Muscle layer of colon (tissue), 2 donors: Measurements from ENCODE around the gene ALDH1B1.

Experiments
- H3K27ac ChIP-seq: one replicate; pipeline ENCODE4 v1.7.0; 2013; ENCODE audit warnings: low read depth, mild to moderate bottlenecking, low read length, moderate library complexity
- H3K27me3 ChIP-seq, 2 donors: one replicate each; pipeline ENCODE4 v1.7.0; 2013; ENCODE audit warnings: low read length in 2 of 2, mild to moderate bottlenecking in 2 of 2; ENCODE audit not compliant: insufficient read depth in 2 of 2, control insufficient read depth in 1 of 2
- H3K36me3 ChIP-seq: one replicate; pipeline ENCODE4 v1.7.0; 2013; ENCODE audit warnings: mild to moderate bottlenecking, low read length; ENCODE audit not compliant: insufficient read depth
- H3K4me1 ChIP-seq: one replicate; pipeline ENCODE4 v1.7.0; 2013; ENCODE audit warnings: mild to moderate bottlenecking, low read length; ENCODE audit not compliant: insufficient read depth
- H3K4me3 ChIP-seq, 2 donors: one replicate each; pipeline ENCODE4 v1.7.0; 2013; ENCODE audit warnings: low read length in 2 of 2, low read depth in 1 of 2, mild to moderate bottlenecking in 1 of 2, moderate library complexity in 1 of 2
- H3K9ac ChIP-seq: one replicate; pipeline ENCODE4 v1.7.0; 2013; ENCODE audit warnings: low read length
- H3K9me3 ChIP-seq: one replicate; pipeline ENCODE4 v1.7.0; 2013; ENCODE audit warnings: mild to moderate bottlenecking, low read length
- donor health status: abdominal sarcoma.
- donor health status: Adenocarcinoma of cecum.

Gene ALDH1B1

DNA sequence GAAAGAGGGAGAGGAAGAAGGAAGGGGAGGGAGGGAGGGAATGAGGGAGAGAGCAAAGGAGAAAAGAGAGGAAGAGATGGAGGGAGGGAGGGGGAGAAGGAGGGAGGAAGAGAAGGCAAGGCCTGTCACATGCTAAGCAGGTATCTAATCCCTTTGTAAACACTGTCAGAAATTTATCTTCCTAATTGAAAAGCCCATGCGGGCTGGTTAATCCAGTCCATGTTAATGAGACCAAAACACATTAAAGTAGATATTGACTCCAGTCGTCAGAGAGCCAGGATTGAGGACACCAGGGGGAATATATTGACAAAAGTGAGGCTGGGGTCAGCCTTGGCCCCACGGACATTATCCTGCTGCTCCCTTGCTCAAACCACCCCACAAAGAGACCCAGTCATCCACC, 37.4 kb upstream of the ALDH1B1 start:
- peaks cover 7% of the 10 kb centered on the region for H3K4me1 ChIP-seq
- H3K27me3 ChIP-seq = no peaks in the 10 kb centered on the region
- H3K9me3 ChIP-seq = no peaks in the 10 kb centered on the region
- H3K4me3 ChIP-seq = no peak overlapping the region
- no peaks in the 10 kb centered on the region for H3K36me3 ChIP-seq
- H3K9ac ChIP-seq = no peak overlapping the region
- H3K27ac ChIP-seq = no peak overlapping the region

DNA sequence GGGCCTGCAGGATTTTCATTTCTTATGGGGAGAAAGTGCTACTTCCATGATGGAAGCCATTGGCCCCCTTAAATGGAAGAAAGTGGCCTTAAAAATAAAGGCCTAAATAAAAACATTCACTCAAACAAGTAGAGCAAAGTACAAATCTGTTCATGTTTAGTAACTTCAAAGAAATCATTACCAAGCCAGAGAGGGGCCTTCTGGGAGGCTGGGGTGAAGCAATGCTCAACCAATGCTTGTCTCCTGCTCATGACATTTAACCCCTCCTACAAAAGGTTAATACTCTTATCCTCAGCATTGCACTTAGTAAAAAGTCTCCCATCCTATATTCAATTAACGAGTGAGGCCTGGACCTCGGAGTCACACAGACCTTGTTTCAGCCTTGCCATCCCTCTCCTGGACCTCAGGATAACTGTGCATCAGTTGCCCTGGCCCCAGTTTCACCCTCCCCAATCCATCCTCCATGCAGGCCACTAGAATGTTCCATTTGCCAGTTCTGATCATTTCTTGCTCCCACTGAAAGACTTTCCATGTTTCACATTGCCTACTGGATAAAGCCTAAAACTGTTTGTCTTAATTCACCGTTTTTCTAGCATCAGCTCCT, 36.9 kb upstream of the ALDH1B1 start:
- H3K36me3 ChIP-seq = no peaks in the 10 kb centered on the region
- H3K9ac ChIP-seq = no peak overlapping the region
- peaks cover 7% of the 10 kb centered on the region for H3K4me1 ChIP-seq
- no peaks in the 10 kb centered on the region for H3K27me3 ChIP-seq
- no peak overlapping the region for H3K4me3 ChIP-seq
- no peak overlapping the region for H3K27ac ChIP-seq
- no peaks in the 10 kb centered on the region for H3K9me3 ChIP-seq

DNA sequence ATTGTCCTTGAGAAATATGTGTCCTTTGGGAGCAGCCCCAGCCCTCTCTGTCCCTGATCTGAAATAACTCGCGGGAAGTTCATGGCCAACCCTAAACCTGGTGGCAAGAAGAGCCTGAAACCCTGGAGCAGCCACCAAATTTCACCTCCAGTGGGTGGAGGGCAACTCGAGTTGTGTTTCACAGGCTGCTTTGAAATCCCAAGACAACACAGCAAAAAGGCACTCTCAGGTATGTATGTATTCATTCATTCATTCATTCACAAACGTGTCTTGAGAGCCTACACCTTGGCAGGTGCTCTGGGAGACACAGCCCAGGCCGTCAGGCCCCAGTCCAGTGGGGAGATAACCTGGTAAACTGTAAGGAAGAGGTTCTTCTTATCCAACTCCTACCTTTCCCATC, 35.7 kb upstream of the ALDH1B1 start:
- Histone ChIP-seq H3K9me3 (no peaks in the 10 kb centered on the region), H3K27me3 (no peaks in the 10 kb centered on the region), H3K4me1 (peaks cover 7% of the 10 kb centered on the region), H3K27ac (no peak overlapping the region), H3K36me3 (no peaks in the 10 kb centered on the region), H3K9ac (no peak overlapping the region), H3K4me3 (no peak overlapping the region)

GRCh38 chr9:38357350-38358114, 35.0 kb upstream of the ALDH1B1 start:
- Histone ChIP-seq H3K27ac (no peak overlapping the region), H3K4me3 (no peak overlapping the region), H3K27me3 (no peaks in the 10 kb centered on the region), H3K9ac (no peak overlapping the region), H3K9me3 (no peaks in the 10 kb centered on the region), H3K4me1 (peaks cover 6% of the 10 kb centered on the region), H3K36me3 (no peaks in the 10 kb centered on the region)

DNA sequence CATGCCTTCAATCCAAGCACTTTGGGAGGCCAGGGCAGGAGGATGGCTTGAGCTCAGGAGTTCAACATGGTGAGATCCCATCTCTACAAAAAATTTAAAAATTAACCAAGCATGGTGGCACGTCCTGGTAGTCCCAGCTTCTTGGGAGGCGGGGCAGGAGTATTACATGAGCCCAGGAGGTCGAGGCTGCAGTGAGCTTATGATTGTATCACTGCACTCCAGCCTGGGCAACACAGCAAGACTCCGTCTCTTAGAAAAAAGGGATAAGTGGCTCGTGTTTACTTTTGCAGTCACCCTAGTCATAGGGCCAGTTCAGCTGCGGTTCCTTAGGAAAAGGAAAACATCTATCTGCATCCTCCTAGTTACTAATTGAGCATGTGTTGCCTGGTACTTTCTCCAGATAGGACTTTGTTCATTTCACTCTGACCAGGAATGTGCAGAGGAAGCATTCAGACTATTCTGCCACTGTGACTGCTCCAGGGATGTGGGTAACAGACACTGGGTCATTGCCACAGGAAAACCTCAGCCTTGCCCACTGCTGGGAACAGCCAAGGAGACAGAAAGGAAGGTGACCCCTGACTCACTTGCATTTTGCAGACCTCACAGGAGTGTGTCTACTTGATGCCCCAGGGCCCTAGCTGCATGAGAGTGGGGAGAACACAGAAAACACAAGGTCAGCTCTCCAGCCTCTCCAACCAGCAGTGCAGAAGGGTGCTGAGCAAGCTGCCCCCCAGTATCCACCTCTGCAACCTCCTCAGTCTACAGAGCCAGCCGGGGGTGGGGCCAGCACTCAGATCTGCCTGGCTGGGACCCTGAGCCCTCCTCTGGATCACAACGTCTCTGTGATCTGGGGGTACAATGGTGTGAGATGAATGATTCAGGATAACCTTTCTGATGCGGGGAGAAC, 33.9 kb upstream of the ALDH1B1 start:
- no peak overlapping the region for H3K4me3 ChIP-seq
- H3K27ac ChIP-seq = no peak overlapping the region
- no peaks in the 10 kb centered on the region for H3K9me3 ChIP-seq
- H3K4me1 ChIP-seq = peaks cover 4% of the 10 kb centered on the region
- H3K27me3 ChIP-seq = no peaks in the 10 kb centered on the region
- no peaks in the 10 kb centered on the region for H3K36me3 ChIP-seq
- H3K9ac ChIP-seq = no peak overlapping the region

GRCh38 chr9:38359297-38359653, 33.2 kb upstream of the ALDH1B1 start:
- Histone ChIP-seq H3K9ac (no peak overlapping the region), H3K27ac (no peak overlapping the region), H3K36me3 (no peaks in the 10 kb centered on the region), H3K27me3 (no peaks in the 10 kb centered on the region), H3K4me3 (no peak overlapping the region), H3K4me1 (peaks cover 4% of the 10 kb centered on the region), H3K9me3 (no peaks in the 10 kb centered on the region)

DNA sequence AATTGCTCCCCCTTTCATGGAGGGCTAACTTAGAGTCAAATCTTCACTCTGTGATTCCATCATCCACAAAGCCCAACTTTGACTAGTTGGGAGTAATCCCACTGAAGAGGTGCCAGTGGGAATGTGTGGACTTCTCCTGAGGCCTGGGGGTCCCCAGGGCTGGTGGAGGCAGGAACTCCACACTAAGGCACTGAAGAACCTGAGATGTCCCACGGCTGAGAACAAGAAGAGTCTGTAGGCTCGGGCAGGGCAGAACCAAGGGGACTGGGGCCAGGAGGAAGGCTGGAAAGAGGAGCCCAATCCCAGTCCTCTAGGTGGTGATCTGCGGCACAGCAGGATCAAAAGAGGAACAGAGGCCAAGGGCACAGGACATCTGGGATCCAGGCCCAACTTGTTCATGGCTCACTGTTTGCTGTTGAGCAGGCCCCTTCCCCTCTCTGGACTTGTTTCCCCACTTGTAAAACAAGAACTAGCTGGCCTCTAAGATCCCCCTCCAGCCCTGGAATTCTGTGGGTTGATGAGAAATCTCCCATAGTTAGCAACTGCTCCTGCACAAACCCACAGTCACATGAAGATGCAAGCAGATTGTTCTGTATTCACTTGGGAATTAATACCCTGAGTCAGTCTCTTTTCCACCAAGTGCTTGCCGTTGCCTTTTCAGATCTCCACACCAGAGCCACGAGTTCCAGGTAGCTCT, 32.7 kb upstream of the ALDH1B1 start:
- no peak overlapping the region for H3K4me3 ChIP-seq
- peaks cover 4% of the 10 kb centered on the region for H3K4me1 ChIP-seq
- H3K27ac ChIP-seq = no peak overlapping the region
- no peak overlapping the region for H3K9ac ChIP-seq
- H3K27me3 ChIP-seq = no peaks in the 10 kb centered on the region
- no peaks in the 10 kb centered on the region for H3K36me3 ChIP-seq
- no peaks in the 10 kb centered on the region for H3K9me3 ChIP-seq

DNA sequence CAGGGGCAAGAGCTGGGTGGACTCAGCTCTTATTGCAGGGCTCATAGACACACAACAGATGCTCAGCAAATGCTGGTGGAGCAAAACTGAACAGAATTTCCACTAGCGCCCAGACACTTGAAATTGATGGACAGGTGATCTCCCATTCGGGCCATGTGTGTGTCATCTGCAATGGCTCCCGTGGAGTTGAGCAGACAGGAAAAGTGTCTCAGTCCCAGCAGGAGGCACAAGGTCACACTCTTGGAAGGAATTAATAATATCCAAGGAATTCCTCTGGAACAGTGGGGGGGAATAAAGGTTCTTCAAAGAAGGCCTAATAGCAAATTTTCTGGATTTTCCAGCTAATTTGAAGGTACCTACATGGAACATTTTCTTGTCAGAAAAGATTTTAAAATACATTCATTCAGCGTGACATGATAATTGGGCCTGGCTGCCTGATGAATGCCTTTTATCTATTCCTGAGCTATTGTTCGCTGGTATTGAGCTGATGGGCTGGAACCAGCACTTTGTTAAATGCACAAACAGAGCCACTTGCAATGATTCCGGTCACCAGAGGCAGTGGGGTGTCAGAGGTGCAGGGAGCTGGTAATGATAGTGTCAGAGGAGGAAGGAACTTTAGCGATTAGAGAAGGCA, 31.5 kb upstream of the ALDH1B1 start:
- H3K9ac ChIP-seq = no peak overlapping the region

GRCh38 chr9:38361473-38361850, 31.0 kb upstream of the ALDH1B1 start:
- Histone ChIP-seq H3K27me3 (no peaks in the 10 kb centered on the region), H3K4me1 (peaks cover 4% of the 10 kb centered on the region), H3K4me3 (no peak overlapping the region), H3K9ac (no peak overlapping the region), H3K9me3 (no peaks in the 10 kb centered on the region), H3K27ac (no peak overlapping the region), H3K36me3 (no peaks in the 10 kb centered on the region)

More for the DNA sequence above, 31.5 kb upstream of the ALDH1B1 start:
- no peaks in the 10 kb centered on the region for H3K27me3 ChIP-seq
- peaks cover 4% of the 10 kb centered on the region for H3K4me1 ChIP-seq
- H3K9me3 ChIP-seq = no peaks in the 10 kb centered on the region
- no peaks in the 10 kb centered on the region for H3K36me3 ChIP-seq
- H3K4me3 ChIP-seq = no peak overlapping the region
- H3K27ac ChIP-seq = no peak overlapping the region

GRCh38 chr9:38362852-38363588, 29.5 kb upstream of the ALDH1B1 start:
- H3K27me3 ChIP-seq = no peaks in the 10 kb centered on the region
- no peak overlapping the region for H3K9ac ChIP-seq
- no peak overlapping the region for H3K27ac ChIP-seq
- H3K36me3 ChIP-seq = no peaks in the 10 kb centered on the region
- peaks cover 4% of the 10 kb centered on the region for H3K4me1 ChIP-seq
- H3K4me3 ChIP-seq = peak overlapping the region in 1 of 2 donors; percentile 16
- H3K9me3 ChIP-seq = no peaks in the 10 kb centered on the region
